HG02970 (cell line): Measurements from ENCODE around the gene DSCAML1.
"Not testable (repeated sequence)": the region's sequence is repeated elsewhere in the genome, so short reads cannot be mapped to it uniquely, and the experiment has no call there.

Experiments
- ATAC-seq: cut with Tn5 transposase; IDR thresholded peaks from one replicate; pipeline ENCODE4 v1.9.1; 2021; ENCODE audit warnings: mild to moderate bottlenecking, moderate library complexity, moderate number of reproducible peaks; ENCODE audit not compliant: unreplicated experiment, low FRiP score

DSCAML1 gene

DNA sequence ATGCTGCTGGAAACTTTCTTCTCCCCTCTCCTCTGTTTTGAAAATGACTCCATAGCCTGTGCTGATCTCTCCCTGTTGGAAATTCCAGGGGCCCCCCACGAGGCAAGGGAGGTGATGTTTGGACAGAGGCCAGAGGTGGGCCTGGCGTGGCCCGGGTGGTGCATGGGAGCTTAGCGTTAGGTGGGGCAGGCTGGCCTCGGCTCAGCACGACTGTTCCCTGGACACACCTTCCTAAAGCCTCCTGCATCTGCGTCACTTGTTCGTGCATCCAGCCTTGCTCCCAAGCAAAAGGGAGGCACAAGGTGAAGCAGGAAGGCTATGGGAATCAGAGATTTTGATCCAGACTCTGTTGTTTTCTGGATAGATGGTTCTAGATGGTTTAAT is 334.2 kb downstream of the DSCAML1 start:
- ATAC-seq = no peak

- ATAC-seq = no peak
Measured at GRCh38 chr11:117462183-117462863, 334.7 kb downstream of the DSCAML1 start.

GRCh38 chr11:117461396-117462182 is 335.4 kb downstream of the DSCAML1 start:
- ATAC-seq = no peak

DNA sequence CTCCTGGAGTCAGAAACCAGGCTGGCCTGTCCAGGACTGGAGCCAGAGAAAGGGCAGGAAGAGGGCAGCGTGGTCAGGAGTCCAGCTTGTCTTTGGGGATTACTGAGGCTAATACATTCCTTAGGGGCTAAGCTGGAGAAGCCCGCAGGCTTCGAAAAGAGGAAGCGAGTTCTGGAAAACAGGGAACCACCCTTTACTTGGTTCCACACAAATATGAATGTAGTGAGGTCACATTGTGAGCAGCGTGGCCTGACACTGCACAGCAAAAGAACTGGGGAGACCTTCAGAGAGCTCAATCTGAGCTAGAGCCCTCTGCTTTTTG is 337.1 kb downstream of the DSCAML1 start:
- ATAC-seq = no peak

GRCh38 chr11:117459123-117459978 is 337.7 kb downstream of the DSCAML1 start:
- no peak for ATAC-seq

DNA sequence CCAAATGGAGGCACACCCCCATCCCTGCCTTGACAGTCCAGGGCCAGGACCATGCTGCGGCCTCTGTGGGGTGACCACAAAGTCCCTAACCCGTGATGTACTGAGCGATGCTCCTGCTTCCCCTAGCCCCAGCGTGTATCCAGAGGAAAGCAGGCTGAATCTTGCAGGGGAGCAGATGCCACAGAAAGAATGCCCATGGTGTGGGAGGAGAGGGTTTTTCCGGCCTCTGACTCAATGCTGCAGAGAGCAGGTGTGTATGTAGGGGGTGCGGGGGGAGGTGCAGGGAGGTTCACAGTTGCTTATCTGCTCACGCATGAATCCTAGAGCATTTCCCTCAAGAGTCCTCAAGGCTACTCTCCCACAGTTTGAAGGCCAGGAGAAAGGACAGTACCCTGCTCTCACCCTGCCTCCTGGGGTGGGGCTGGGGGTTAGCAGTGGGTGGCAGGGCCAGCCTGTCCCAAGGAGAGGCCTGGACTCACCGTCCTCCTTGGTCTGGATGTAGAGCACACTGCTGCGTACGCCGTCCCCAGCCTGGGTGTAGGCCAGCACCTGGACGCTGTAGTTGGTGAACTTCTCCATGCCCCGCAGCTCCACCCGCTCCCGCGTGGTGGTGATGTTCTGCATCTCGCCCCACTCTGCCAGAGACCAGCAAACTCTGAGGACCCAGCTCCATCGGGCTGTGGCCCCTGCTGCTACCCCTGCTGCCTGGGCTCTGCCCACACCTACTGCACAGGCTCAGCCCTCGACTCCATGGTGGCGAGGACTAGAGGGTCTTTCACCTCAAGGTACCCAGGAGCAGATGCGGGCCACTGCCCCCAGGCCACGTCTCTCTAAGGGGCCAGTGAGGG is 338.5 kb downstream of the DSCAML1 start:
- ATAC-seq = no peak

GRCh38 chr11:117457835-117458234 is 339.2 kb downstream of the DSCAML1 start:
- ATAC-seq = no peak

- ATAC-seq = no peak
Measured at GRCh38 chr11:117457031-117457785, 339.8 kb downstream of the DSCAML1 start.

DNA sequence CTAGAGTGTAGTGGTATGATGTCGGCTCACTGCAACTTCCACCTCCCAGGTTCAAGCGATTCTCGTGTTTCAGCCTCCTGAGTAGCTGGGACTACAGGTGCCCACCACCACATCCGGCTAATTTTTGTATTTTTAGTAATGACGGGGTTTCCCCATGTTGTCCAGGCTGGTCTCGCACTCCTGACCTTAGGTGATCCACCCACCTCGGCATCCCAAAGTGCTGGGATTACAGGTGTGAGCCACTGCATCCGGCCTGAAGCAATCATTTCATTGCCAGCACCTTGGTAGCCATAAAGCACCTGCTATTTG is 340.3 kb downstream of the DSCAML1 start:
- ATAC-seq = not testable (repeated sequence)

DNA sequence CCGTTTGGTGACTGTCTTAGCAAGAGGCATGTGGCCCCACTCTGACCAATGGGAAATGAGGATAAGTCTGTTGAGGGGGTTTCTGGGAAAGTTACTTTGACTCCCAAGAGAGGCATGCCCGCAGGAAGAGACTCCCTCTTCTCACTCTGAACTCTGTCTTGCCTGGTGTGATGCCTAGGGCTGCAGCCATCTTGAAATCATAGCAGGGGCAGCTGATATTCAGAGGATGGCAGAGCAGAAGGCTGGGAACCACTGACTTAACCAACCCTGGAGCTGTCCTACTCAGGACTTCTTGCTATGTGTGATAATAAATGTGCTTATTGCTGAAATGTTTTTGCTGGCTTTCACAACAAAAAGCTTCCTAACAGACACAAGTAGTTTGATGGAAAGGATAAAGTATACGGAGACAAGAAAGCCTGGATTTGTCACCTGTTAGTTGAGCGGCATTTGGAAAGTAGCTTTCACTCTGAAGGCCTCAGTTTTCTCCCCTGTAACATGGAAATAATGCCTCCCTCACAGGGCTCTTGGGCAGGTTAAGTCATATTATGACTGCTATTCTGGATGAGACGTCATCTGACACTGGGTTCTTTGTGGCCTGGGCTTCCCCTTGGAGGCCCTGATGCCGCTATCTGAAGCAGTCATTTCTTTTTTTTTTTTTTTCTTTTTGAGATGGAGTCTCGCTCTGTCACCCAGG is 340.8 kb downstream of the DSCAML1 start:
- no peak for ATAC-seq

DNA sequence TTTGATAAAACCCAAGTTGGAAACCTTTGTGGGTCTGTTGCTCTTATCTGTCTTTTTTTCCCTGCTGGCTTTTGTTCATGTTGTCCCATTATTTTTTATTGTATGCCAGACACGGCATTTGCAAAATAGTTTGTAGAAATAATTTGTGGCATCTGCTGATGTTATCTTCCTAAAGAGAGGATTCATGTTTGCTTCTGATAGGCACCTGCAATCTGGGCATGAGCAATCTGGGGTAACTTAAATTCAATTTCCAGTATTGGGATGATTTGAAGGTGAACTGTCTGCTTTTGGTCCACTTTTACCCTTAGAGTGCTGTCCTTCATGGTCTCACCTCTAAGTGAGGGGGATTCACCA is 342.5 kb downstream of the DSCAML1 start:
- ATAC-seq = no peak

DNA sequence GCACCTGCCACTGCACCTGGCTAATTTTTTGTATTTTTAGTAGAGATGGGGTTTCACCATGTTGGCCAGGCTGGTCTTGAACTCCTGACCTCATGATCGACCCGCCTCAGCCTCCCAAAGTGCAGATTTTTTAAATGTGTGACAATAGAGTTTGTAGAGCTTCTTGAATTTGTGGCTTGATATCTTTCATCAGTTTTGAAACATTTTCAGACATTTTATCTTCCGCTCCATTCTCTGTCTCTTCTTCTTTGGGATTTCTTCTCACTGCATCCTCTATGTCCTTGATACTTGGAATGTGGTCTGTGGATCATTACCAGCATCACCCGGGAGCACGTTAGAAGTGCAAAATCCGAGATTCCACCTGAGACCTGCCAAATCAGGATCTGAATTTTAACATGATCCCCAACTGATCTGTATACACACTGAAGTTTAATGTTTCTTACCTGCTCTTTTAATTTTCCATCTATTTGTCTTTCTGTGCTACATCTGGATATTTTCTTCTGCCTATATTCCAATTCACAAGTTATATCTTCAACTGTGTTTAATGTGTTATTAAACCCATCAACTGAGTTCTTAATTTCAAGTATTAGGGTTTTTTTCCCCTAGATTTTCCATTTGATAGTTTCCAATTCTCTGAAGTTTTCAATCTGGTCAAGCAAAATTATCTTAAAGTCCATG is 343.0 kb downstream of the DSCAML1 start:
- no peak for ATAC-seq

DNA sequence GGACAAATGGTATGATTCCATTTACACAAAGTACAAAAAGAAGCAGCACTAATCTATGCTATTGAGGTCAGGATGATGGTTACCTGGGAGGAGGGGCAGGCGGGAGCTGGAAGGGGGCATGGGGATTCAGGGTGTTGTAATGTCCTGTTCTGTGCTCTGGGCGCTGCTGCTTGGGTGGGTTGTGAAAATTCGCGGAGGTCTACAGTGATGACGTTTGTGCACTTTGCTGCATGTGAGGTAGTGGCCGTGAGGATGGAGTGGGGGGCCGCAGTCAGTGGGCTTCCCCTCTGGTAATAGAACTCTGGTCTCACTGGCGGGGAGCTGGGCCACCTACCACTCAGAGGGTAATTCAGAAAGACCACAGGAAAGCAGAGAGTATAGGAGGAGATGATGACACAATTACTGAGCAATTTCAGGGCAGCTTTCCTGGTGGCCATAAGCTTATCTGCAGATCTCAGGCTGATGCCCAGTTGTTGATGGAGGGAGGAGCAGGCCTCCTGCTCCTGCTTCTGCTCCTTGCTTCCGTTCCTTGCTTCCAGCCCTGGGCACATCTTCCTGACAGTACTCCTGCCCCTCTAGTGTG is 347.8 kb downstream of the DSCAML1 start:
- ATAC-seq = no peak

- ATAC-seq = no peak
Measured at GRCh38 chr11:117444711-117445658, 352.0 kb downstream of the DSCAML1 start.

GRCh38 chr11:117444256-117444655 is 352.8 kb downstream of the DSCAML1 start:
- ATAC-seq = no peak

GRCh38 chr11:117443266-117444186 is 353.5 kb downstream of the DSCAML1 start:
- ATAC-seq = no peak
